Erythroblast (primary cell): ENCODE measurements around the gene PDLIM3.

Experiments used
- DNase-seq, 2 experiments: peaks; one replicate each; lab custom pipeline; 2025; lab: John Stamatoyannopoulos, UW
- GATA1 ChIP-seq: IDR thresholded peaks from 2 replicates; pipeline ENCODE4 v1.6.1; 2011; ENCODE audit warnings: low read depth, mild to moderate bottlenecking, control low read depth, low read length, moderate library complexity
- POLR2A ChIP-seq: IDR thresholded peaks from 2 replicates; pipeline ENCODE4 v1.6.1; 2011; ENCODE audit warnings: mild to moderate bottlenecking, low read length

Gene PDLIM3

GRCh38 chr4:185481401-185481800 lies 53.9 kb downstream of the PDLIM3 start:
- TF ChIP-seq GATA1 (no peak), POLR2A (no peak)
- no peak for DNase-seq

- no peak for TF ChIP-seq GATA1
- TF ChIP-seq POLR2A = no peak
These were observed 55.1 kb downstream of the PDLIM3 start for GRCh38 chr4:185480016-185480732.

GRCh38 chr4:185479507-185479971 lies 55.8 kb downstream of the PDLIM3 start:
- TF ChIP-seq POLR2A (no peak), GATA1 (no peak)
- no peak for DNase-seq

More at GRCh38 chr4:185480016-185480732, 55.1 kb downstream of the PDLIM3 start:
- no peak for DNase-seq

- TF ChIP-seq GATA1 (no peak), POLR2A (no peak)
- DNase-seq = no peak
These were observed 62.1 kb downstream of the PDLIM3 start for GRCh38 chr4:185473247-185473646.

- DNase-seq = peak in 1 of 2 experiments; percentile 19
- TF ChIP-seq GATA1 (no peak), POLR2A (no peak)
These were observed 63.2 kb downstream of the PDLIM3 start for GRCh38 chr4:185472103-185472542.

- DNase-seq = peak; percentile 94 to 98
- TF ChIP-seq GATA1 = no peak
- TF ChIP-seq POLR2A = no peak
These were observed 63.8 kb downstream of the PDLIM3 start, which contains the start of gene CCDC110 for GRCh38 chr4:185471235-185472102. Gene CCDC110 (minus strand): TSS chr4:185471733. CDS start chr4:185471683, 50 bp downstream.

GRCh38 chr4:185470501-185471195 lies 64.7 kb downstream of the PDLIM3 start:
- peak in 1 of 2 experiments; percentile 42 for DNase-seq
- TF ChIP-seq POLR2A (no peak), GATA1 (no peak)

- TF ChIP-seq POLR2A (no peak), GATA1 (no peak)
- peak in 1 of 2 experiments; percentile 13 for DNase-seq
These were observed 65.6 kb downstream of the PDLIM3 start for GRCh38 chr4:185469580-185470154.

GRCh38 chr4:185468999-185469398 lies 66.3 kb downstream of the PDLIM3 start:
- TF ChIP-seq GATA1 (no peak), POLR2A (no peak)
- DNase-seq = no peak

- DNase-seq = no peak
These were observed 67.3 kb downstream of the PDLIM3 start for GRCh38 chr4:185467991-185468390.

GRCh38 chr4:185467101-185467500 lies 68.2 kb downstream of the PDLIM3 start:
- no peak for TF ChIP-seq GATA1
- TF ChIP-seq POLR2A = no peak
- DNase-seq = no peak

More at GRCh38 chr4:185467991-185468390, 67.3 kb downstream of the PDLIM3 start:
- no peak for TF ChIP-seq GATA1
- no peak for TF ChIP-seq POLR2A

- DNase-seq = no peak
- TF ChIP-seq GATA1 (no peak), POLR2A (no peak)
These were observed 69.6 kb downstream of the PDLIM3 start for GRCh38 chr4:185465707-185466106.

GRCh38 chr4:185464887-185465286 lies 70.4 kb downstream of the PDLIM3 start:
- TF ChIP-seq POLR2A = no peak
- TF ChIP-seq GATA1 = no peak
- no peak for DNase-seq

GRCh38 chr4:185464183-185464582 lies 71.1 kb downstream of the PDLIM3 start:
- DNase-seq = no peak
- TF ChIP-seq POLR2A (no peak), GATA1 (no peak)
